GM19193 (cell line): ENCODE results near the gene KIF1C.
A peak's percentile ranks its signal among the peaks of the same experiment; 100 is the strongest.

ENCODE experiments used
- POLR2A ChIP-seq: IDR thresholded peaks from 4 replicates; pipeline ENCODE4 v1.6.1; 2011; ENCODE audit not compliant: insufficient read depth, insufficient read length; ENCODE audit errors: extremely low read depth

Gene KIF1C

GRCh38 chr17:4997302-4998026 is at the start of gene KIF1C, which contains the start of gene INCA1:
Gene KIF1C (plus strand): TSS chr17:4997950. CDS start chr17:5000247, 2,297 bp downstream.
Gene INCA1 (minus strand): TSS chr17:4997522. CDS start chr17:4994437, 3,085 bp downstream.
- peak; percentile 57 for TF ChIP-seq POLR2A

- TF ChIP-seq POLR2A = peak; percentile 98
Observed at GRCh38 chr17:4948166-4948930, 49.4 kb upstream of the KIF1C start, which contains the start of gene PFN1. Gene PFN1 (minus strand): TSS chr17:4948530. CDS start chr17:4948394, 136 bp downstream.

- TF ChIP-seq POLR2A = no peak
Observed at GRCh38 chr17:4948931-4949320, 48.8 kb upstream of the KIF1C start.

DNA sequence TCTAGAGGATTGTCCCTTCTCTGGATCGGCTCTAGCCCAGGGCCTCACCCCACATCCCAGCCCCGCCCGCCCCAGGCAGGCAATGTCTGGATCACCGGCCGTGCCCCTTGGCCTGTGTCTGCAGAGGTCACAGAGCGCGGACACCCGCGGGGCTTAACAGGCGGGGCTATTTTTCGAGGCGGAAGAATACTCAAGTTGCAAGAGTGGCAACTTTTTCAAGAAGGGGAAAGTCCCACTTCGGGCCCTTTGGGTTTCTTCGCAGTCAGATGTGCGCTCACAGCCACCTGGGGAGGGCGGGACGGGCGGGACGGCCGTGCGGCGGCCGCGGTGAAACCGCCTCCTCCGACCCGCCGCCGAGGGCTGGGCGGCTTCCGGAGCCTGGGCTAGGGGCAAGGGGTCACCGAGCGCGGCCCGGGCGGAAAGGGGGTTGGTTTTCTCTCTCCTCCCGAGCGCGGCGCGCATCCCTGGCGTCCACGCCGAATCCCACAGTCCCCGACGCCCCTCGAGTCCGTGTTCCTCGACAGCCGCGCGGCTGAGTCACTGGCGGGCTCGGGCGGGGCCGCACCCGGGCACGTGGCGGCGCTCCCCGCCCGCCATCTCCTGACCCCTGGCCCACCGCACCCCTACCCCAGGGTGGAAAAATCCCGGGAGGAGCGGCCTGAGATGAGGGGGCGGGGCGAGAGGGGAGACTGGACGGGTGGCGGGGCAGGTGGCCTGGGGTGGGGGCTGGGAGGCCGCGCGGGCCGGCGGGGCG is 48.3 kb upstream of the KIF1C start:
- peak; percentile 53 for TF ChIP-seq POLR2A

- TF ChIP-seq POLR2A = peak; percentile 27
Observed at GRCh38 chr17:4950075-4950745, 47.5 kb upstream of the KIF1C start.

- TF ChIP-seq POLR2A = no peak
Observed at GRCh38 chr17:4950746-4951204, 47.0 kb upstream of the KIF1C start, which contains the start of gene ENO3. Gene ENO3 (plus strand): TSS chr17:4951119. CDS start chr17:4951830, 711 bp downstream.

GRCh38 chr17:4951486-4951885 is 46.3 kb upstream of the KIF1C start:
- no peak for TF ChIP-seq POLR2A

GRCh38 chr17:4953451-4953961 is 44.2 kb upstream of the KIF1C start:
- TF ChIP-seq POLR2A = no peak

DNA sequence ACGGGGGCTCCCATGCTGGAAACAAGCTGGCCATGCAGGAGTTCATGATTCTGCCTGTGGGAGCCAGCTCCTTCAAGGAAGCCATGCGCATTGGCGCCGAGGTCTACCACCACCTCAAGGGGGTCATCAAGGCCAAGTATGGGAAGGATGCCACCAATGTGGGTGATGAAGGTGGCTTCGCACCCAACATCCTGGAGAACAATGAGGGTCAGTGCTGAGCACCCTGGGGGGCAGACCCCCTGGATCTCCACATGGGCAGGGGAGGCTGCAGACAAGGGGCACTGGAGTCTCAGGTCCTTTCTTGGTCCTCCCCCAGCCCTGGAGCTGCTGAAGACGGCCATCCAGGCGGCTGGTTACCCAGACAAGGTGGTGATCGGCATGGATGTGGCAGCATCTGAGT is 42.7 kb upstream of the KIF1C start:
- TF ChIP-seq POLR2A = no peak

- TF ChIP-seq POLR2A = no peak
Observed at GRCh38 chr17:4956493-4957061, 41.2 kb upstream of the KIF1C start.

DNA sequence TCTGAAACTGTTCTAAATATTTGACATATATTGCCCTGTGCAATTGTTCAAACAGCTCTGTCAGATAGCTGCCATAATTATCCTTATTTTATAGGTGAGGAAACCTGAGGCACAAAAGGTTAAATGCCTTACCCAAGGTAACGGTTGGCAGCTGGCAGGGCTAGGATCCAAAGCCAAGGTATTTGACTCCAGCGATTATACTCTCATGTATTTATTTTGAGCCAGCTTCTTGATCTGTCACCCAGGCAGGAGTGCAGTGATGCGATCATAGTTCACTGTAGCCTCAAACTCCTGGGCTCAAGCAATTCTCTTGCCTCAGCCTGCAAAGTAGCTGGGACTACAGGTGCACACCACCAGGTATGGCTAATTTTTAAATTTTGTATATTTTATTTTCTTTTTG is 39.6 kb upstream of the KIF1C start:
- TF ChIP-seq POLR2A = no peak

- TF ChIP-seq POLR2A = no peak
Observed at GRCh38 chr17:4959261-4959965, 38.3 kb upstream of the KIF1C start.

- no peak for TF ChIP-seq POLR2A
Observed at GRCh38 chr17:4960279-4960922, 37.3 kb upstream of the KIF1C start.
